Measurements from ENCODE around the gene ABCA2. TPM values are rescaled to one million over a fixed set of nuclear protein-coding genes. Genes with fewer than 3 reads are reported as not detected.
A peak's percentile ranks its signal among the peaks of the same experiment; 100 is the strongest.

The ABCA2 gene
- total RNA-seq, 4 donors from 2014 or later: 136 to 291 (median 196) TPM

DNA sequence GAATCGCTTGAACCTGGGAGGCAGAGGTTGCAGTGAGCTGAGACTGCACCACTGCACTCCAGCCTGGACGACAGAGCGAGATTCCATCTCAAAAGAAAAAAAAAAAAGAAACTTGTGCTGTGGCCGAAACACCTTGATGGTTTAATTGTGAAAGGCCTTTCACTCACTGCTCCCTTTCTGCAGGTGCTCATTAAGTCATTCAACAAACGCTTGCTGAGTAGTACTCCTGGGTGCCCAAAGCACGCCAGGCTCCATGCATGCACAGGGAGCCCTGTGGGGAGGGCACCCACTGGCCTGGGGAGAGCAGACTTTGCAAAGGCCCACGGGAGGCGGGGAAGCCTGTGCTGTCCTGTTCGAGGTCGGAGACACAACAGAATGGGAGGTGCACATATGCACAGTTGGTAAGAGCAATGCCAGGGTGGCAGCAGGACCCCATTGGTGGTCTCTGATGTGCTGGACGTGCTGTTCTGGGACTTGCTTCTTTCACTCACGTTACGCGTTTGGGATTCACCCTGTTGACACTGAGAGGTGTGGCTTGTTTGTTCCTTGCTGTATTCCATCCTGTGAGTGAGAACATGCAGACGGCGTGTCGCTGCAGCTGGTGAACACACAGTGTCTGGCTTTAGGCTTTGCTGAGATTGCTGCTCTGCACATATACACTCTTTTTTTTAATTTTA, 28.8 kb upstream of the ABCA2 start:
- Histone ChIP-seq H3K9me3 (no peaks in the 10 kb centered on the region), H3K36me3 (no peaks in the 10 kb centered on the region), H3K4me3 (no peak overlapping the region), H3K27me3 (peaks cover 0 to 20% of the 10 kb centered on the region in 2 donors), H3K27ac (peak overlapping the region in 1 of 4 donors; percentile 92), H3K4me1 (peaks cover 3 to 61% (median 33%) of the 10 kb centered on the region in 4 donors)
- DNase-seq (ENCODE audit: low spot score in 2 of 2): no peak
- 66 to 72% methylated on average over 17 of the region's 17 CpGs for WGBS, 2 donors
- TF ChIP-seq, protein P1, sequence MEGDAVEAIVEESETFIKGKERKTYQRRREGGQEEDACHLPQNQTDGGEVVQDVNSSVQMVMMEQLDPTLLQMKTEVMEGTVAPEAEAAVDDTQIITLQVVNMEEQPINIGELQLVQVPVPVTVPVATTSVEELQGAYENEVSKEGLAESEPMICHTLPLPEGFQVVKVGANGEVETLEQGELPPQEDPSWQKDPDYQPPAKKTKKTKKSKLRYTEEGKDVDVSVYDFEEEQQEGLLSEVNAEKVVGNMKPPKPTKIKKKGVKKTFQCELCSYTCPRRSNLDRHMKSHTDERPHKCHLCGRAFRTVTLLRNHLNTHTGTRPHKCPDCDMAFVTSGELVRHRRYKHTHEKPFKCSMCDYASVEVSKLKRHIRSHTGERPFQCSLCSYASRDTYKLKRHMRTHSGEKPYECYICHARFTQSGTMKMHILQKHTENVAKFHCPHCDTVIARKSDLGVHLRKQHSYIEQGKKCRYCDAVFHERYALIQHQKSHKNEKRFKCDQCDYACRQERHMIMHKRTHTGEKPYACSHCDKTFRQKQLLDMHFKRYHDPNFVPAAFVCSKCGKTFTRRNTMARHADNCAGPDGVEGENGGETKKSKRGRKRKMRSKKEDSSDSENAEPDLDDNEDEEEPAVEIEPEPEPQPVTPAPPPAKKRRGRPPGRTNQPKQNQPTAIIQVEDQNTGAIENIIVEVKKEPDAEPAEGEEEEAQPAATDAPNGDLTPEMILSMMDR (IDR thresholded peaks at IDR 0.05): no peak

DNA sequence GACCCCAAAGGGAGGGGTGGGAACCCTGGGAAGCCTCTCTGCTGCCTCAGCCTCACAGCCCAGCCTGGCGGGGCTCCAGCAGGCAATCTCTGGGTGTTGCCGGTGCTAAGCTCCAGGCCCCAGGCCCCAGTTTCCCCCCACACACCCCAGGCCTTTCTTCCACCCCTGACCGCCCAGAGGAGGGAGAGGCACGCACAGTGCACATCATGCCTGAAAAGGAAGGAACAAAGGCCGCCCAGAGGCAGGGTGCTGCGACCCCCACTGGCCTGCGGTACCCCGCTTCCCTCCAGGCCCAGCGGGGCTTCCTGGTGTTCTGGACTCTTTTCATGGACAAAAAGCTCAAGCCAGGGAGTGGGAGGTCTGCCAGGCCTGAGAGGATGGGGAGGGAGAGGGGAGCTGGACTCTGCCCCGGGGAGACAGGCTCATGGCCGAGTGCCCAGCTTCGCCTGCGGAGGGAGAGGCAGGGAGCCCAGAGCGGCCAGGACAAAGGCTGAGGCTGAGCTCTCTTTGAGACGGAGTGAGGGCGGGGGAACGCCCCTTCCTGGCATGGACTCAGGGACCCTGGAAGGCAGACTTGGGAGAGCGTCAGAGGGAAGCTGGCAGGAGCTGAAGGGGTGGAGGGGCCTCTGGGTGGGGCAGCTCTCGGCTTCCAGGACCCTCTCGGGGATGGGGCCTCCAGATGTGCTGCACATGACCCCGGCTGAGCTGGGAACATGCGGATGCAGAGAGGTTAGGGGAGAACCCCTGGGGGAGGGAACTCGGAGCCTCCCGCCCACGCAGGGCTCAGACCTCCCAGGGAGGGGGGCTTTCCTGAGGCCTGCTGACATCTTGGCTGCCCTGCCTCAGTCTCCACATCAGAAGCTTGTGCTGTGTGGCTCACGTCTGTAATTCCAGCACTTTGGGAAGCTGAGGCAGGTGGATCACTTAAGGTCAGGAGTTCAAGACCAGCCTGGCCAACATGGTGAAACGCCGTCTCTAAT, 27.6 kb upstream of the ABCA2 start:
- TF ChIP-seq POLR2A (IDR thresholded peaks at IDR 0.05) (no peak), EP300 (IDR thresholded peaks at IDR 0.05) (peak; percentile 10 to 64)
- TF ChIP-seq, protein P1 (IDR thresholded peaks at IDR 0.05): peak in 1 of 5 experiments; percentile 7
- H3K9me3 ChIP-seq: no peaks in the 10 kb centered on the region
- peaks cover 0 to 20% of the 10 kb centered on the region in 2 donors for H3K27me3 ChIP-seq
- H3K4me3 ChIP-seq: peak overlapping the region in 1 of 4 donors; percentile 11
- peaks cover 3 to 68% (median 33%) of the 10 kb centered on the region in 4 donors for H3K4me1 ChIP-seq
- no peaks in the 10 kb centered on the region for H3K36me3 ChIP-seq
- 12 to 19% methylated on average over 25 to 27 of the region's 28 CpGs for WGBS, 2 donors
- peak overlapping the region; percentile 76 to 92 (median 88) for H3K27ac ChIP-seq
- DNase-seq (ENCODE audit: low spot score in 2 of 2): peak; percentile 78 to 88

DNA sequence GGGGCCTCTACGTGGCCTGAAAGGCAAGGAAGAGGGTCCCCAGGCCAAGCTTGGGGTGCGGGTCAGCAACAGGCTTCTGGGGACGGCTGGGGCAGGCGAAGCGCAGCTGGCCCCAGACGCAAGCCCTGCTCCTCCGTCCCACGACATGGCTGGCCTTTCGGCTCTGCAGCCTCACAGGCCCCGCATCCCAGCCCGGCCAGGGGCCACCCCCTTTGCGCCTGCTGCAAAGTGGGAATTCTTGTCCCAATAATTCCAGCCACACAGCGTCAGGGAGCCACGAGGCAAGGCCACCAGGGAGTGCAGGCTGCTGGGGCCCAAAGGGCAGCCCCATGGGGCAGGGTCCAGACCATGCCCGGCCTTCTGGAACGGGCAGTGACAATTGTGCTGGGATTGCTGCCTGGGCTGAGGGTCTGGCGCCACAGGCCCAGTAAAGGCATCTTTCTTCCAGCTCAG, 26.9 kb upstream of the ABCA2 start:
- peak overlapping the region; percentile 76 to 92 (median 88) for H3K27ac ChIP-seq
- 17 to 52% methylated on average over 1 to 16 of the region's 17 CpGs for WGBS, 2 donors
- peaks cover 0 to 20% of the 10 kb centered on the region in 2 donors for H3K27me3 ChIP-seq
- peaks cover 3 to 68% (median 33%) of the 10 kb centered on the region in 4 donors for H3K4me1 ChIP-seq
- no peaks in the 10 kb centered on the region for H3K9me3 ChIP-seq
- H3K4me3 ChIP-seq: peak overlapping the region in 1 of 4 donors; percentile 55
- no peak for DNase-seq (ENCODE audit: low spot score in 2 of 2)
- H3K36me3 ChIP-seq: no peaks in the 10 kb centered on the region
- TF ChIP-seq EP300 (IDR thresholded peaks at IDR 0.05) (peak in 1 of 2 donors; percentile 38), POLR2A (IDR thresholded peaks at IDR 0.05) (no peak)

DNA sequence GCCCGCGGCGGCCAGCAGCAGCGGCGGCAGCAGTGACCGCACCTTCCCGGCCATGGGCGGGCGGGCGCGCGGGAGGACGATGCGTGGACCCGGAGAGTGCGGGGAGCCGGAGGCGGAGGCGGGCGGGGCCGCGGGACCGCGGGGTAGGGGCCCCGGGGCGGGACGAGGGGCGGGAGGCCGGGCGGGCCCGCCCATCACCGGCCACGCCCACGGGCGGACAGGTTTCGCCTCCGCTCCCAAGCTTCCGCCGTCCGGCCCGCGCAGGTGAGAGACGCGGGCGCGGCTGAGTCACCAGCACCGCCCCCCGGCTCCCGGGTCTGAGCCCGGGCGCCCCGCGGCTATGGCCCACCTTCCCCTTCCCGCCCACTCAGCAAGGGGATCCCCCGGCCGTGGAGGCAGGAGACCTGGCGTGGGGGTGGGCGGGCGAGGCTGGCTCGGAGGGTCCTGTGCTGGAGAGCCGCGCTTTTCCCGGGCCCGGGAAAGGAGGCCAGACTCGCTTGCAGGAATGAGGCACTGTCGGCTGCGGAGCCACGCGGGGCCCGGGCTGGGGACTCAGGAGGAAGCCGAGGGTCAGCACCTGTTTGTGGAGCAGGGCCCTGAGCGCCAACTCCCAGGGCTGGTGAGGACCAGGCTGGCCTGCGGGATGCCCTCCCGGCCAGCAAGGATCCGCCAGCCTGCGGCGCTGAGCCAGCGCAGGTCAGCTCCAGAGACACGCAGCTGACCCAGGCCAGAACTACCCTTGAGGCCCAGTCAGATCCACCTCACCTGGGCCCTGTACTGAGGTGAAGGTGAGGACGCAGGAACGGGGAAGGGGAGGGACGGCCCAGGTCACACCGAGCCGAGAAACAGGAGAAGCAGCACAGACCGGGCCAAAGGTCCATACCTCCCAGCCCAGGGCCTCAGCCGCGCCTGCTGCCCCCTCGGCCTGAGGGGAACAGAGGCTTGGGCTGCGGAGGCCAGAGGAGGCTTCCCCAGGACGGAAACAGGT, 26.2 kb upstream of the ABCA2 start, which contains the start of gene ENTPD2:
Gene ENTPD2, minus strand, starts transcription at position 118 of the 988 bp plus-strand sequence. Its CDS starts 64 bp downstream, at position 54.
- peak within 1 kb of the TSS; percentile 76 to 92 (median 88) for H3K27ac ChIP-seq
- peaks cover 0 to 25% of the 10 kb centered on the region in 2 donors for H3K27me3 ChIP-seq
- WGBS, 2 donors: 21 to 26% methylated on average over 25 to 43 of the region's 90 CpGs
- DNase-seq (ENCODE audit: low spot score in 2 of 2): no peak
- H3K4me3 ChIP-seq: peak within 1 kb of the TSS; percentile 32 to 55 (median 40)
- no peaks in the 10 kb centered on the region for H3K36me3 ChIP-seq
- no peaks in the 10 kb centered on the region for H3K9me3 ChIP-seq
- TF ChIP-seq, protein P1 (IDR thresholded peaks at IDR 0.05): no peak
- TF ChIP-seq POLR2A (IDR thresholded peaks at IDR 0.05): no peak
- no peak for TF ChIP-seq EP300 (IDR thresholded peaks at IDR 0.05)
- H3K4me1 ChIP-seq: peaks cover 3 to 74% (median 35%) of the 10 kb centered on the region in 4 donors
